ENCODE data around the gene NACC2.

GRCh38 chr9:136098210-136098609 is 3.1 kb upstream of the NACC2 start:
- TF ChIP-seq CTCF (IDR thresholded peaks at IDR 0.05), result no peak
- no peak for TF ChIP-seq POLR2A (IDR thresholded peaks at IDR 0.05)

Data from right lobe of liver (tissue), 4 donors.